ENCODE results near the gene ALDH3B1. TPM values are rescaled to one million over a fixed set of nuclear protein-coding genes. Genes with fewer than 3 reads are reported as not detected.

ALDH3B1 gene
- total and polyA plus RNA-seq, 9 of the 15 experiments (the other 6 are each of a cell fraction or from before 2014, with no cell fraction given), result 0.01 to 0.35 (median 0.07) TPM; not detected in 2

DNA sequence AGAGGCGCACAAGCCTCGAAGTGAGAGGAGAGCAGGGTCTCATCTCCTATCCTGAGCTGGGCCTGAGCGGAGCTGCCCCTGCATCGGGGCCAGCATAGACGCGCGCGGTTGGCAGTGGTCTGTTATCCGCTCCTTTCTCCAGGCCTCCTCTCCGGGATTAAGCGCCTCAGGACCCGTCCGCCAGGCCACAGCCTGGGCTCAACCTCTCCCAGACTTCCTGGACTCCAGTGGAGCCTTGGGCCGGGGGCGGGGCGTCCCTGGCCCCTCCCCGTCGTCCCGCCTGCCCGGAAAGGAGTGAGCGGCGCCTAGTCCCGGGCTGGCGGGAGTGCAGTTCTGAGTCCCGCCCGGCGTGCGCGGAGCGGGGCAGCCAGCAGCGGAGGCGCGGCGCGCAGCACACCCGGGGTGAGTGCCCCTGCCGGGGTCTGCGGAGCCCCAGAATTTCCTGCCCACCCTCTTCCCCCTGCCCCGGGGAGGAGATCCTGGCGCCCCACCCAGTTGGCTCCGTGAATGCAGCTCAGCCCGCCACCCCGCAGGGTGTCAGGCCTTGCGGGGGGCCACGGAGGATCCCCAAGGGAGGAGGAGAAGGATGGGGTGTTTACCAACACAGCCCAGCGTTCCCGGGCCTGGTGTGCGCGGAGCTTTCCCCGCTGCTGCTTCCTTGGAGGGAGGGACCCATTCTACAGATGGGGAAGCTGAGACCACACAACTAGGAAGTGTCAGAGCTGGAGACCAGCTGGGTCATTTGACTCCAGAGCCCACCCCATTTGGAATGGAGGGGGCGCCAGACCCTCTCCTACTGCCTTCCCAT is 28.8 kb downstream of the ALDH3B1 start, which contains the start of gene TCIRG1 (continued):
- TF ChIP-seq CHD1 (IDR thresholded peaks at IDR 0.05; ENCODE audit: low read length) (peak; percentile 82), POLR2AphosphoS5 (IDR thresholded peaks at IDR 0.05; ENCODE audit: control insufficient read depth, insufficient read depth, low read depth, low read length) (peak; percentile 36; the same call in 1 of the 2 replicates), ATF3 (IDR thresholded peaks at IDR 0.05) (no peak), ATF3 (CRISPR knock-in tag; conservative IDR thresholded peaks at IDR 0.05) (no peak), TRIM28 (IDR thresholded peaks at IDR 0.05) (no peak), LCOR (CRISPR knock-in tag; IDR thresholded peaks at IDR 0.05) (0 out of 2 replicates have a peak, but pooled peaks have one; percentile 16), IFI16 (CRISPR knock-in tag; IDR thresholded peaks at IDR 0.05) (no peak), TCF7 (IDR thresholded peaks at IDR 0.05; ENCODE audit: borderline replicate concordance) (no peak), PTBP1 (IDR thresholded peaks at IDR 0.05; ENCODE audit: low read depth, low read length) (peak; percentile 97), FOXJ3 (CRISPR knock-in tag; IDR thresholded peaks at IDR 0.05) (no peak), RNF2 (IDR thresholded peaks at IDR 0.05) (no peak), ASH1L (IDR thresholded peaks at IDR 0.05; ENCODE audit: borderline replicate concordance, low read depth, partially characterized antibody) (no peak), HNRNPL (IDR thresholded peaks at IDR 0.05; ENCODE audit: low read depth, low read length) (no peak), NFE2 (IDR thresholded peaks at IDR 0.05; ENCODE audit: low read depth) (no peak)
- TF ChIP-seq, protein P1, sequence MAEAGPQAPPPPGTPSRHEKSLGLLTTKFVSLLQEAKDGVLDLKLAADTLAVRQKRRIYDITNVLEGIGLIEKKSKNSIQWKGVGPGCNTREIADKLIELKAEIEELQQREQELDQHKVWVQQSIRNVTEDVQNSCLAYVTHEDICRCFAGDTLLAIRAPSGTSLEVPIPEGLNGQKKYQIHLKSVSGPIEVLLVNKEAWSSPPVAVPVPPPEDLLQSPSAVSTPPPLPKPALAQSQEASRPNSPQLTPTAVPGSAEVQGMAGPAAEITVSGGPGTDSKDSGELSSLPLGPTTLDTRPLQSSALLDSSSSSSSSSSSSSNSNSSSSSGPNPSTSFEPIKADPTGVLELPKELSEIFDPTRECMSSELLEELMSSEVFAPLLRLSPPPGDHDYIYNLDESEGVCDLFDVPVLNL (CRISPR knock-in tag; IDR thresholded peaks at IDR 0.05; ENCODE audit: low read depth), result no peak
- TF ChIP-seq, protein P2, sequence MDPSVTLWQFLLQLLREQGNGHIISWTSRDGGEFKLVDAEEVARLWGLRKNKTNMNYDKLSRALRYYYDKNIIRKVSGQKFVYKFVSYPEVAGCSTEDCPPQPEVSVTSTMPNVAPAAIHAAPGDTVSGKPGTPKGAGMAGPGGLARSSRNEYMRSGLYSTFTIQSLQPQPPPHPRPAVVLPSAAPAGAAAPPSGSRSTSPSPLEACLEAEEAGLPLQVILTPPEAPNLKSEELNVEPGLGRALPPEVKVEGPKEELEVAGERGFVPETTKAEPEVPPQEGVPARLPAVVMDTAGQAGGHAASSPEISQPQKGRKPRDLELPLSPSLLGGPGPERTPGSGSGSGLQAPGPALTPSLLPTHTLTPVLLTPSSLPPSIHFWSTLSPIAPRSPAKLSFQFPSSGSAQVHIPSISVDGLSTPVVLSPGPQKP (CRISPR knock-in tag; IDR thresholded peaks at IDR 0.05), result no peak
- TF ChIP-seq, protein P3, sequence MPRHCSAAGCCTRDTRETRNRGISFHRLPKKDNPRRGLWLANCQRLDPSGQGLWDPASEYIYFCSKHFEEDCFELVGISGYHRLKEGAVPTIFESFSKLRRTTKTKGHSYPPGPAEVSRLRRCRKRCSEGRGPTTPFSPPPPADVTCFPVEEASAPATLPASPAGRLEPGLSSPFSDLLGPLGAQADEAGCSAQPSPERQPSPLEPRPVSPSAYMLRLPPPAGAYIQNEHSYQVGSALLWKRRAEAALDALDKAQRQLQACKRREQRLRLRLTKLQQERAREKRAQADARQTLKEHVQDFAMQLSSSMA (CRISPR knock-in tag; IDR thresholded peaks at IDR 0.05), result no peak

All from K562 (cell line).